IPS-18c (cell line): ENCODE data around the gene SEMA3C.

Experiments
- H3K4me3 ChIP-seq: 2 replicates; pipeline ENCODE4 v1.7.0; 2013; ENCODE audit warnings: low read depth, mild to moderate bottlenecking, low read length, moderate library complexity; ENCODE audit not compliant: insufficient read depth
- H3K9me3 ChIP-seq: one replicate; pipeline ENCODE4 v1.6.1; 2013; ENCODE audit warnings: mild to moderate bottlenecking, low read length, moderate library complexity; ENCODE audit not compliant: control insufficient read depth, insufficient read depth

SEMA3C gene

GRCh38 chr7:80873140-80873539 is 45.7 kb downstream of the SEMA3C start:
- H3K4me3 ChIP-seq, result no peak overlapping the region
- H3K9me3 ChIP-seq, result no peaks in the 10 kb centered on the region

- H3K9me3 ChIP-seq, result no peaks in the 10 kb centered on the region
- no peak overlapping the region for H3K4me3 ChIP-seq
These were observed 47.6 kb downstream of the SEMA3C start for GRCh38 chr7:80871228-80871627.

- H3K4me3 ChIP-seq, result no peak overlapping the region
- H3K9me3 ChIP-seq, result no peaks in the 10 kb centered on the region
These were observed 48.0 kb downstream of the SEMA3C start for GRCh38 chr7:80870813-80871212.

- no peak overlapping the region for H3K4me3 ChIP-seq
These were observed 48.8 kb downstream of the SEMA3C start for GRCh38 chr7:80869821-80870751.

GRCh38 chr7:80869106-80869784 is 49.6 kb downstream of the SEMA3C start:
- Histone ChIP-seq H3K9me3 (no peaks in the 10 kb centered on the region), H3K4me3 (no peak overlapping the region)

More at GRCh38 chr7:80869821-80870751, 48.8 kb downstream of the SEMA3C start:
- no peaks in the 10 kb centered on the region for H3K9me3 ChIP-seq

- Histone ChIP-seq H3K4me3 (no peak overlapping the region), H3K9me3 (no peaks in the 10 kb centered on the region)
These were observed 50.3 kb downstream of the SEMA3C start for GRCh38 chr7:80868566-80868965.

GRCh38 chr7:80860554-80860953 is 58.3 kb downstream of the SEMA3C start:
- Histone ChIP-seq H3K9me3 (no peaks in the 10 kb centered on the region), H3K4me3 (no peak overlapping the region)

GRCh38 chr7:80859272-80859970 is 59.4 kb downstream of the SEMA3C start:
- no peak overlapping the region for H3K4me3 ChIP-seq

GRCh38 chr7:80858141-80858903 is 60.5 kb downstream of the SEMA3C start:
- no peaks in the 10 kb centered on the region for H3K9me3 ChIP-seq
- H3K4me3 ChIP-seq, result no peak overlapping the region

More at GRCh38 chr7:80859272-80859970, 59.4 kb downstream of the SEMA3C start:
- no peaks in the 10 kb centered on the region for H3K9me3 ChIP-seq

GRCh38 chr7:80856769-80857168 is 62.1 kb downstream of the SEMA3C start:
- Histone ChIP-seq H3K4me3 (no peak overlapping the region), H3K9me3 (no peaks in the 10 kb centered on the region)

GRCh38 chr7:80851896-80852476 is 66.9 kb downstream of the SEMA3C start:
- no peaks in the 10 kb centered on the region for H3K9me3 ChIP-seq
- no peak overlapping the region for H3K4me3 ChIP-seq

GRCh38 chr7:80848841-80849240 is 70.0 kb downstream of the SEMA3C start:
- no peaks in the 10 kb centered on the region for H3K9me3 ChIP-seq
- no peak overlapping the region for H3K4me3 ChIP-seq

- Histone ChIP-seq H3K4me3 (no peak overlapping the region), H3K9me3 (no peaks in the 10 kb centered on the region)
These were observed 71.0 kb downstream of the SEMA3C start for GRCh38 chr7:80847895-80848294.

GRCh38 chr7:80847027-80847426 is 71.8 kb downstream of the SEMA3C start:
- Histone ChIP-seq H3K4me3 (no peak overlapping the region), H3K9me3 (no peaks in the 10 kb centered on the region)

GRCh38 chr7:80844916-80845315 is 73.9 kb downstream of the SEMA3C start:
- Histone ChIP-seq H3K4me3 (no peak overlapping the region), H3K9me3 (no peaks in the 10 kb centered on the region)

- H3K4me3 ChIP-seq, result no peak overlapping the region
- H3K9me3 ChIP-seq, result no peaks in the 10 kb centered on the region
These were observed 75.7 kb downstream of the SEMA3C start for GRCh38 chr7:80843018-80843677.
